GM19035 (cell line): ENCODE results near the gene FGGY.
"Not testable (repeated sequence)": the region's sequence is repeated elsewhere in the genome, so short reads cannot be mapped to it uniquely, and the experiment has no call there.

Source experiments
- ATAC-seq: cut with Tn5 transposase; IDR thresholded peaks from one replicate; pipeline ENCODE4 v1.9.1; 2021; ENCODE audit not compliant: unreplicated experiment

Gene FGGY

DNA sequence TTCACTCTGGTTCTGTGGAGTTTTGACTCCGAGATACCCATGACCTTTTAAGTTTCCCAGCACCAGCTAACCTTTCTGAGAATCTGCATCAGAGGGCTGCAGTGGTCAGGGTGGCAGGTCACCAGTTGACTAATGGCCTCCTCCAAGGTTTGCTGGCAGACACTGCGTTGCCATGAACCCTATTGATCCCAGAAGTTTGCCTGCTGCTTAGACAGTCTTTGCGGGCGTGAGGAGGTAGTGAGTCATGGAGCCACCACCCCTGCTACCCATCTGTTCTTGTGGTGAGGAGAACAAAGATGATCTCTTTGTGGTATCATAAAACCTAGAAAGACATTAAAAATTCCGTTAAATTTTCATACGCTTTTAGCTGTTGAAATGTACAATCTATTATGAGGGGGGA, 180.4 kb downstream of the FGGY start:
- no peak for ATAC-seq

DNA sequence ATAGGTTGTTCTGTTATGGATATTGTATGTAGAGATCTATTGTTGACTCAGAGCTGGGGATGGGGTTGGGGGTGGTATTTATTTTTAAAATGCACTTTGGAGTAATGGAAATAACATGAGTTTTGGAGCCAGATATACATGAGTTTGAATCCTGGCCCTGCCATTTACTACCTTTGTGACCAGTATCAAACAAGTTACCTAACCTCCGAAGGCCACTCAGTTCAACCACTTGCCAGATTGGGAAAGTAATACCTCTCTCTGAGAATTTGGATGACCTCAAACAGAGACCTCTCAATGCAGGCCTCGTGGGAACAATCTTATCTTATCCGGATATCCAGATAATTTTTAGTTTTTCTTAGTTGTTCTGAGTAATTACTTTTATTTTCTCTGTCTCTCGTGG, 181.0 kb downstream of the FGGY start:
- no peak for ATAC-seq

DNA sequence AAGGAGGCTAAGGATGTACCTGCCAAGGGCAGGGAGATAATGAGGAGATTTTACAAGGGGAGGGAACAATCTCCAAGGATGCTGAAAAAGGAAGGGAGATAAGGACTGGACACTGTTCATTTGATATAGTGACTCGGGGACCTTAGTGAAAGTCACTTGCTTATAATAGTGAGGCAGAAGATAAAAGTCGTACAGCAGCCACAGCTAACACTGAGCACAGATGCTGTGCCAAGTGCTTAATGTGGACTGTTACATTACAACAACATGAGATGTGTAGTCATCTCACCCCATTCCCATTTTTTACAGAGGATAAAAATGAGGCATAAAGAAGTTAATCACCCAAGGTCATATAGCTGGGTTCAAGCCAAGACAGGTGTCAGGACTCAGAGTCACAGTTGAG, 181.9 kb downstream of the FGGY start:
- ATAC-seq, result no peak

DNA sequence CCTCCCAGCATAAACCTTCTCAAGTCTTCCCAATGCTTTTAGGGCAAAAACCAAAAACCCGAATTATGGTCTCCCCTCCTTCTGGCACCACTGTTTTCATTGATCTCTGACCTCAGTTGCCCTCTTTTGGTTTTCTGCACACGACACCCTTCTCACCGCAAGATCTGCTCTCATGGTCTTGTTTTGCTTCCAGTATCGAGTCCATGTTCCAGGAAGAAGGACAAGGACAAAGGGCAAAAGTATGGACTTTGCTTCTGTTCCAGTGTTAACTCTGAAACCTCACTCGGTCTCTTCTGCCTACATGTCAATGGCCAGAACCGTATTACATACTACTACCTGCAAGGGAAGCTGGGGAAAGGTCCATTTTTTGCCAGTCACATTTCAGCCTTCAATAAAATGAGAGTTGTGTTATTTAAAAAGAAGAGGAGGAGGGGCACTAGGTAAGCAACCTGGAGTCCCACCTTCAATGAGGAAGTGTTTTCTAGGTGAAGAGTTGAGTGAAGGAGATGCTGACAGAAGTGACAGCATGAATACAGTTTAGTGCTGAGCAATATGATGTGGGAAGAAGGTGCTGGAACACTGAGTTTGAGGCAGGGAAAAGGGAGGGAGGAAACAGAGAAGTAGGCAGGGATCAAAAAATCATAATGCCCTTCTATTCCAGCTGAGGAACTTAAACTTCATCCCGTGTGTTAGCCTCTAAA, 183.4 kb downstream of the FGGY start:
- ATAC-seq, result no peak

DNA sequence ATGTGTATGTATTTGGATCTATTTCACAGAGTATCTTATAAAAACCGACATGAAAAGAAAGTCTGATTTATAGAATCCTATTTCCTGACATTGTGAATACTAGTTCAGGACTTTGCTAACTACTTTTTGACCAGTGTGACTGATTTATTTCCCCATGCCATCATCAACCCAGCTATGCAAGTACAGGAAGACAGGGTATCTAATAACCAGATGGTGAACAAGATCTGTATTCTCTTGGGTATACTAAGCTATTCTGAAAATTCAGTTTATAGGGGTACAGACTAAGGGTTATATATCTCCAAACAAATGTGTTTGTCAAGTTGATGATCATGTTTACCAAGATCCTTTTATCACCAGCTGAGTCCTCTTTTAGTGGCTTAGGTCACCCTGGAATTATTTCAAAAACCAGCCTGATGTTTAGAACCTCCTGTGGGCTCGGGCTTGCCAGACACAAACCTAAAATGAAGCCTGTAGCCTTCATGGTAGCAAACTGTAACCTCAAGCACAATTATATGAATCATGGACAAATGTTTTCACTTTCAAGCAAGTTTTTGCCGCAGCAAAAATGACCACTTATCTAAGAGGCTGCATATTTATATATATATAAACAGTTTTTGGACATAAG, 185.1 kb downstream of the FGGY start:
- ATAC-seq, result no peak

DNA sequence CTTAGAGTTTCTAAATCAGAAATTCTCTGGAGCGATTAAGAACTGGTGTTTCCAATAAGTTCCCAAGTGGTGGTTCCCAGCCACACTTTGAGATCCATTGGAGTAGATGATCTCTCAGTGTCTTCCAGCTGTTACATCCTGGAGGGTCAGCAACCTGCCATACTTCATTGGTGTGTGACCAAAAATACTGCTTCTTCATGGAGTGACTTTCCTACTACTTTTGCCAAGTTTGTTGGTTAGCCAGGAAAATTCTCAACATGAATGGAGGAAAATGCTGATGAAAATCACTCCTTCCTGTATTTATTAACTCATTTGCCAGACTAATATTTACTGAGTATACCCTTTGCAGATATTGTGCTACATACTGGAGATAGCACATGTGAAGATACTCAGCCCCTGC, 186.1 kb downstream of the FGGY start:
- ATAC-seq, result no peak

DNA sequence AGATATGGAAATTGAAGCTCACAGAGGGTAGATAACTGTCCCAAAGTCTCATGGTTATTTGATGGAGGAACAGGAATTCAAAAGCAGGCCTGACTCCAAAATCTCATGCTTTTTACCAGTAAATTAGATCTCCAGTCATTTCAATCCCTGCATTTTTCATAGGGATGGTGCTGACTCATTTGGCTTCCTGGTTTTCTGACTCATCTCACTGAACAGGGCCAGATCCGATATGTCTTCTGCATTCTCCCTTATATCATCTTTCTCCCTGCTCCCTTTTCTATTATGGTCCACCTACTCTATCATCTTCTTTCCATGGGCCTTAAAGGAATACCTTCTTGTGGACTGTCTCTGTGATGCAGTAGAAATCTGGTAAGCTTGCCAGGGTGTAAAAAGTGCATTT, 187.2 kb downstream of the FGGY start:
- ATAC-seq, result no peak

DNA sequence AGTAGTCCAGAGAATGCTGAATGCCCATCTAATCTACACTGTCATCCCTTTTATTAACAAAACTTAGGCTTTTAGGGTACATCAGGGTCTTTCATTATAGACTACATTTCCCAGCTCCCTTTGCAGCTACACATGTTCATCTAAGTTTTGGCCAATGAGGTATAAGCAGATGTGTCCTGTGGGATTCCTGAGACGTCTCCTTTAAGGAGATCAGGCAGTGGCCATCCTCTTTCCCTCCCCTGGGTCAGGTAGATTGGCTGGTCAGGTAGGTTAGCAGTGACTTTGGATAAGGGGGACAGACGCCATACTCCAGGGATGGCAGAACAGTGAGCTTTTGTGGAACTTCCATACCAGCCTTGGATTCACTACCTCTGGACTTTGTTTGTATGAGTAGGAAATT, 188.3 kb downstream of the FGGY start:
- ATAC-seq, result no peak

DNA sequence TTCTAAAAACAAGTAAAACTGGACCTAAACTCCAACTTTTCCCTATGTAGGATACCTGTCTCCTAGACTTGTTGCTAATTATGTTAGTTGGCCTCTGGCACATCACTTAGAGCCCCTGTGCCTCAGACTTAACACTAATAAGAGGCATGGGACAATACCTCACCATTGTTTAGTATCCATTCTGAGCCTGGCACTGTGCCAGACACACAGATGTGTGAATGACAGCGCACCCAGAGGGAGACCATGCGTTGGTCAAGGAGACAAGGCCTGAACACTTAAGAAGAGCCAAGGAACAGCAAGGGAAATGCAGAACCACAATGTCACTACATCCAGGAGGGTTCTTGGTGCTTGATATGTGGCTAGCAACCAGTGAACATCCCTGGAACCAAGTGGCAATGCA, 189.1 kb downstream of the FGGY start:
- no peak for ATAC-seq

DNA sequence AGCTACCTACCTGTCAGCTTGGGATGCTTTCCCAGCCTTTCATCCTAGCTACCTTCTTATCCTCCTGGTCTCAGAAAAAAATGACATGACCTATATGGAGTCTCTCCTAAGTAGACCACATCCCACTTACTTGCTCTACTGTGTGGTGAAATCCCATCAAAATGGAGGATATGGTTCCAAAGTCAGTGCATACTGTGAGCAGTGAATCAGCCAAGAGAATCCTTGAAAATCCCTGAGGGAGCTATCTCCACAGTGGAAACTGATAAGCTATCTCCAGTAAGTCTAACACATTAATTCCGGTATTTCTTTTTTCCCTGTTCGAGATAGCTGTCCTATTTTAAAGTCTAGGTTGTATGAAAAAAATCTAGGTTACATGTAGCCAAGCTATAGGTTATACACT, 189.7 kb downstream of the FGGY start:
- ATAC-seq, result no peak

DNA sequence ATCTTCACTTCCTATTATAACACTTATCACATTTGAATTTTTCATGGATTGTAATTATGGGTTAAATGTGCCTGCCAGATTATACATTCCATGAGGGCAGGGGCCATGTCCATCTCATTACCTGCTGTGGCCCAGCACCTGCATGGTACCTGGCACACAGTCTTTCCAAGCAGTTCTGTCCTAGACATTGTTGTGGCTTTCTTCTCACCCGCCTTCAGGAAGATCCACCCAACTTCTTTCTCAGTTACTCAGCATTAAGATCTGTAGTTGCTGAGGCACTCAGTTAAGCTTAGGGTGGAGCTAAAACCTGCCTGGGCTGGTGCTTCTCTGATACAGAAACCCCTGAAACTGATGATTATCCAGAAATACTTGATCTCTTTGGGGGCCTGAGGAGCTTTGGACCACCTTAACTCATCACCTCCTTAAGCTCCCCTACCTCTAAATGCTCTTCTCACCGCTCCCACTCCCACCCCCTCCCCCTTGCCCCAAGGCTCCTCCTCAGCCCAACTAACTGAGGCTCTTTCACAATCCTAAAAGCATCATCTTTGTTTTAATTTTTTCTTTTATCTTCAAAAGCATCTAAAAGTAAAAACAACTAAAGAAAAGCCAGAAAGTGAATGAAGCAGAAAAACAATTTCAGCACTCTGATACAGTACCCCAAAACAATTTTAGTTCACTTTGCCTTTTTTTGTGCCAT, 190.6 kb downstream of the FGGY start:
- ATAC-seq, result no peak

DNA sequence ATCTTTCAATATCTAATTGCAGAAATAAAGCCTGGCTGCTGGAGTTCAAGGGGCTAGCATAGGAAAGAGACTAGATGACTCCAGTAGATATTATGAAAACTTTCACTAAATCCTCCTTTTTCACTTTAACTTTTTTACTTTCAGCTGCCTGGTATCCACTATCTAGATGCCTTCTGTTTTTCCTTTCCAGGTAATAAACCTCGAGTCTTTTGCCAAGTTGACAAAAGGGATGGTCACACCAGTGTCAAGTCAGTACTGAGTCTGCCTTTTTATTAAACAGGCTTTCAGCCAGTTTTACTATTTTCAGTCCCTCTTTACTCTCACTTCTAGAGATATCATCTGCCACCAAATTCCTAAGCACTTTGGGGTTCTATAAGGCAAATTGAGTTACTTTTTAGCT, 195.6 kb downstream of the FGGY start:
- ATAC-seq, result no peak

DNA sequence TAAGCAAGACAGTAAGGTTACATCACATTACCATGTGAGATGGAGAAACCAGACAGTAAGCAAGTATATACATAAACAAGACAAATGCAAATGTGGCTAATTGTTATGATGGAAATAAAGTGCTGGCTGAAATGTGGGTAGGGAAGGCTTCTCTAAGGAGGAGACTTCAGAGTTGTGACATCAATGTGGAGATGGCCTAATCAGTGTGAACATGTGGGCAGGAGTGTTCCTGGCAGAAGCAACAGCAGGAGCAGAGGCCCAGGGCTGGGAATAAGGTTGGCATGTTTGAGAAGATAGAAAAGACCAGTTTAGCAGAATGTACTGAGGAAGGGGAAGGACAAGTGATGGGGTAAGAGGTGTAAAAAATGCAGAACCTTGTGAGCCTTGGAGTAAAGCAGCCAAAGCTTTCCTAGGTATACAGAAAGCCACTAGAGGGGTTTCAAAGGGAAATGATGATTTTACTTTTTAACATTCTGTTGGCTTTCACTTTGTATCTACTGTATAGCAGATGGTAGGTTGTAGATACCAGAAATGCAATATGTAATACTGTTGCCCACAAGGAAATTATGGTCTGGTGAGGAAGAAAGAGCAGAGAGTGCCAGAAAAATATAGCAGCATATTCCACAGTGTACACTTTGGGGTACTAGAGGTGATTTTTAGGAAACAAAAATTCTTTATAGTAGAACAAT, 197.4 kb downstream of the FGGY start:
- ATAC-seq, result no peak

DNA sequence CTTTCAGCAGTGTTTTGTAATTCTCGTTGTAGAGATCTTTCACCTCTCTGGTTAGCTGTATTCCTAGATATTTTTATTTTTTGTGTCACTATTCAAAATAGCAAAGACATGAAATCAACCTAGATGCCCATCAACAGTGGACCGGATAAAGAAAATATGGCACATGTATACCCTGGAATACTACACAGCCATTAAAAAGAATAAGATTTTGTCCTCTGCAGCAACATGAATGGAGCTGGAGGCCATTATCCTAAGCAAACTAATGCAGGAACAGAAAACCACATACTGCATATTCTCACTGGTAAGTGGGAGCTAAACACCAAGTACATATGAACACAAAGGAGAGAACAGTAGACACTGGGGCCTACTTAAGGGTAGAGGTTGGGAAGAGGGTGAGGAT, 199.3 kb downstream of the FGGY start:
- ATAC-seq, result not testable (repeated sequence)

DNA sequence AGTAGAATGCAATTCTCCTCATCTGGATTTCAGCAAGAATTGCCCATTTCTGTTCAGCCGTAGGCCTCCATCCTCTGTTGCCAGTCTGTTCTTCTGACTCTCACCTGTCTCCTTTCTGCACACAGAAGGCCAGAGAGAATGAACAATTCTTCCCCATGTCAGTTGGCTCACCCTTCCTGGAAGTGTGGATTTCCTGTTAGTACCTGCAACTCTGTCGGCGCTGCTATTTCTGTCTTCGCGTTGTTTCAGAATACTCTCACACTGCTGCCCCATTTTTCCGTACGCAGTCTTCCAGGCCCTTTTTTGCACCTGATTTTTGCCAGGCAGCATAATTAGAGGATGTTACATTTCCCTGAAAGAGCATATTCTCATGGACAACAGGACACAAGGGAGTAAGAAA, 200.7 kb downstream of the FGGY start:
- ATAC-seq, result no peak

DNA sequence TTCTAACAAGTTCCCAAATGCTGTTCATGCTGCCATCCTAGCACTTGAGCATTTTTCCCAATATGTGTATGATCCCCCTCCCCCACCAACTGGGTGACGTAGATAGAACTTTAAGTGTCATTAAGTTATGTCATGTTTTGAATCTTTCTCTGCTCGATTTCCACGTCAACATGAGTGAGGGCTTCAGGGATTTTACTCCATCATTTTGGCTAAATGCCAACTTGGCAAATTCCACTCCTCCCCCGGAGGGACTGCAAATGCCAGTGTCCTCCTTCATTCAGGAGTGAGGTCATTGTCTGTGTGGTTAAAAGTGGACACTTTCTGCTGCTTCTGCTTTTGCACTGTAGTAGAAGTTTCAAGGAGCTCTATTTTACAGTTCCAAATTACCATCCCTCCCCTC, 201.7 kb downstream of the FGGY start:
- ATAC-seq, result no peak

DNA sequence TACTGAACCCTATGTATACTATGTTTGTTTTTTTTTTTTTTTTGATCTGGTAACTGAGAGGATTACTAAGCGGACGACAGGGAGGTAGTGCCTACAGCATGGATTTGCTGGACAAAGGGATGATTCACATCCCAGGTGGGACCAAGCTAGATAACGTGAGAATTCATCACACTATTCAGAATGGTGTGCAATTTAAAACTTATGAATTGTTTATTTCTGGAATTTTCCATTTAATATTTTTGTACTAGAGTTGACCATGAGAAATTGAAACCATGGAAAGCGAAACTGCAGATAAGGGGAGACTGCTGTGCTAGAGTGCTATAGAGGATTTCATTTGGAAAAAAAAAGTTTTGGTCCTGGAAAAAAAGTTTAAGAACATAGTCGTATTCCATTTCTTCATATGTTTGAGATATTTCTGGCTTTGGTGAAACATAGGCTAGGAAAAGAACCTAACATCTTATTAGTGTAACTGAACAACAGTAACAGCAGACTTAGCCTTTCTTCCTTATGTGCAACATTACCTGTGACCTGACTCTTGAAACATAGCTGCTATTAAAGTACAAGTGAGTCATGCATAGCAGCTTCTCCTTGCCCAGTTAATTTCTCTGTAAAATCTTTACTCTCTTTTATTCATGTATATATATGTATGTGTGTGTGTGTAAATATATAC, 202.5 kb downstream of the FGGY start:
- ATAC-seq, result no peak

DNA sequence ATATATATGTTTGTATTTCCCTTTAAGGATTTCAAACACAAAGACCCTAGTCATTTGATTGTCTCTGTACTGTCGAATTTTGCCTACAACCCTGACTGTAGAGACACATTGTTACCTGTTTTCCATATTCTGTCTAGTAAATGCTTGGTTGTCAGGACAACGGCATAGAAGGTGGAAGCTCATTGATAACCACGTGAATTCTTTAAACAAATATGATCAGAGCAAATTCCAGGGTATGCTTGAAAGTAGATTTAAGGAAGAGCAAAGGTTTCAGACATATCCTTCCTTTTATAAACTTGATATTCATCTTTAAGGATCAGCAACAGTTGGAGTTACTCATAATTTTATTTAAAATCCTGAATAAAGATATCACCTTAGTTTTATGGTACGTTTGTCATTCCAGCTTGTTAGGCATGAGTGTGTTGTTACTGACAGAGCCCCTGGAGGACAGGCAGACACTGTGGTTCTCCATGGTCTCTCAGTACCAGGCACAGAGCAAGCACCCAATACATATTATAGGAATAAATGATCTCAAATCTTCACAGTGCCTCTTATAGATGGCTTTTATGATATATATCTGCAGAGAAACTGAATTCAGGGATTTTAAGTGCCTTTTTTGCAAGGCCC, 203.2 kb downstream of the FGGY start:
- ATAC-seq, result no peak

DNA sequence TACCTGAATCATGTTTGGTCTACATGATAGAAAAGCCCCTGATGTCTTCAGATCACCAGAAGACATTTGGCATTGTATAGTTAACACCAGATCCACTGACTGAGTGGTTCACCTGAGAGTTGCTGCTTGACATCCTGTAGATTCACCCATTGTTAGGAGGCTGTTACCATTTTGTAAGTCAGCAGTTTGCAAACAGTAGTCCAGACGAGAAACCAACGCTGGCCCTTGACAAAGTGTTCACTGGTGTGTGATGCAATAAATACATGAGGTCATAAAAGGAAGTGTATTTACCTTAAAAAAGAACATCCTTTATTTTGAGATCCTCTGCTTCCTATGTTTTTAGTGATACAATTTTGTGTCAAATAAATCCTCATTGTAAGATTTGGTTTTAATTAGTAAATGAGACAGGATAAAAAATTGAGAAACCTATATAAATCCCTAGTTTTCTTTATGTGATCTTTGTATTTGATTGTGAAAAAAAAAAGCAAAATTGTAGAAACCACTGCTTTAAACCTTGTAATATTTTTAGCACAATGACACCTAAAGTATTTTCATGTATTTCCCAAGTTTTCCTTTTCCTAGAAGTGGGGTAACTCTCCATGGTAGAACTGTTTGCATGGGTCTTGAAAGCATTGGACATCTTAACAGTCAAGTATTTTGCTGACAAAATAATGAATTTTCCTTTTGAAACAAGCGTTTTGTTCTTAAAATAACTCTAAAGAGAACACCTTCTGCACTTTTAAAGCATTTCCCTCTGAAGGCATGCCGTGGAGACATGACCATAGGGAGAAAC, 204.3 kb downstream of the FGGY start:
- ATAC-seq, result no peak
